ENCODE measurements around the gene C19orf12. TPM values are rescaled to one million over a fixed set of nuclear protein-coding genes. Genes with fewer than 3 reads are reported as not detected.
A peak's percentile ranks its signal among the peaks of the same experiment; 100 is the strongest.

The C19orf12 gene
- total and polyA plus RNA-seq, 2 experiments from 2014 or later, result 11.4 to 17.2 TPM

GRCh38 chr19:29670255-29670654 lies 44.8 kb downstream of the C19orf12 start:
- no peak overlapping the region; the same call in 2 of the 3 replicates for H3K4me3 Mint-ChIP-seq
- DNase-seq (ENCODE audit: low spot score) (no peak), ATAC-seq (no peak)
- H3K36me3 Mint-ChIP-seq (ENCODE audit: low read depth), result peaks cover 16% of the 10 kb centered on the region
- Histone ChIP-seq H4K20me1 (replicated peaks; ENCODE audit: insufficient read depth) (no peaks in the 10 kb centered on the region; the same call in none of the 2 replicates), H2AFZ (no peak overlapping the region), H3K27ac (ENCODE audit: low read depth) (no peak overlapping the region), H3K4me2 (no peak overlapping the region), H3K9me2 (ENCODE audit: insufficient read depth) (no peaks in the 10 kb centered on the region; the same call in 1 of the 2 replicates), H3K79me2 (replicated peaks; ENCODE audit: insufficient read depth) (peaks cover 52% of the 10 kb centered on the region), H3F3A (replicated peaks; ENCODE audit: low read depth) (0 out of 2 replicates have a peak, but pooled peaks cover 7% of the 10 kb centered on the region), H3K4me1 (ENCODE audit: insufficient read depth) (peaks cover 10% of the 10 kb centered on the region), H3K27me3 (ENCODE audit: insufficient read depth) (no peaks in the 10 kb centered on the region), H3K36me3 (ENCODE audit: insufficient read depth) (no peaks in the 10 kb centered on the region), H3K4me3 (no peak overlapping the region)
- H3K27me3 Mint-ChIP-seq (ENCODE audit: insufficient read depth, low read depth, poor library complexity), result peaks cover 6% of the 10 kb centered on the region
- peaks cover 33% of the 10 kb centered on the region for H3K4me1 Mint-ChIP-seq
- TF ChIP-seq STAT1 (IDR thresholded peaks at IDR 0.05; ENCODE audit: unreplicated experiment) (no peak), POLR2AphosphoS5 (IDR thresholded peaks at IDR 0.05; ENCODE audit: low read depth) (no peak), ZNF114 (CRISPR knock-in tag; IDR thresholded peaks at IDR 0.05) (no peak), ETS1 (IDR thresholded peaks at IDR 0.05) (no peak), ZNF331 (CRISPR knock-in tag; IDR thresholded peaks at IDR 0.05; ENCODE audit: low read depth) (no peak), EZH2phosphoT487 (IDR thresholded peaks at IDR 0.05; ENCODE audit: unreplicated experiment) (no peak)
- H3K9me3 Mint-ChIP-seq, result no peaks in the 10 kb centered on the region
- H3K27ac Mint-ChIP-seq, result no peak overlapping the region

GRCh38 chr19:29668746-29669609 lies 46.1 kb downstream of the C19orf12 start:
- Histone ChIP-seq H3K79me2 (replicated peaks; ENCODE audit: insufficient read depth) (peaks cover 52% of the 10 kb centered on the region), H4K20me1 (replicated peaks; ENCODE audit: insufficient read depth) (no peaks in the 10 kb centered on the region; the same call in none of the 2 replicates), H3K27ac (ENCODE audit: low read depth) (no peak overlapping the region), H3K9me2 (ENCODE audit: insufficient read depth) (no peaks in the 10 kb centered on the region; the same call in 1 of the 2 replicates), H3K36me3 (ENCODE audit: insufficient read depth) (no peaks in the 10 kb centered on the region), H3K27me3 (ENCODE audit: insufficient read depth) (no peaks in the 10 kb centered on the region), H3F3A (replicated peaks; ENCODE audit: low read depth) (0 out of 2 replicates have a peak, but pooled peaks cover 7% of the 10 kb centered on the region), H3K4me1 (ENCODE audit: insufficient read depth) (peaks cover 10% of the 10 kb centered on the region), H3K4me2 (no peak overlapping the region), H2AFZ (no peak overlapping the region), H3K4me3 (no peak overlapping the region)
- ATAC-seq, result no peak
- Mint-ChIP-seq H3K9me3 (no peaks in the 10 kb centered on the region), H3K27me3 (ENCODE audit: insufficient read depth, low read depth, poor library complexity) (peaks cover 11% of the 10 kb centered on the region), H3K4me1 (peaks cover 38% of the 10 kb centered on the region), H3K27ac (no peak overlapping the region), H3K4me3 (no peak overlapping the region), H3K36me3 (ENCODE audit: low read depth) (peaks cover 16% of the 10 kb centered on the region)
- TF ChIP-seq ZNF462 (CRISPR knock-in tag; IDR thresholded peaks at IDR 0.05), result no peak
- TF ChIP-seq CREB1 (CRISPR knock-in tag; IDR thresholded peaks at IDR 0.05; ENCODE audit: low read depth), result no peak
- peak; percentile 44 to 58 for TF ChIP-seq CTCF (conservative IDR thresholded peaks at IDR 0.05; ENCODE audit: low read depth in 2 of 2)
- TF ChIP-seq ETS1 (IDR thresholded peaks at IDR 0.05), result no peak
- no peak for TF ChIP-seq EZH2phosphoT487 (IDR thresholded peaks at IDR 0.05; ENCODE audit: unreplicated experiment)
- no peak for TF ChIP-seq POLR2AphosphoS5 (IDR thresholded peaks at IDR 0.05; ENCODE audit: low read depth)
- DNase-seq (ENCODE audit: low spot score), result no peak
